HG03354 (cell line): ENCODE measurements around the gene ZNF808.
"Not testable (repeated sequence)": the region's sequence is repeated elsewhere in the genome, so short reads cannot be mapped to it uniquely, and the experiment has no call there.

Experiments
- ATAC-seq: cut with Tn5 transposase; IDR thresholded peaks from one replicate; pipeline ENCODE4 v1.9.1; 2021; ENCODE audit warnings: mild to moderate bottlenecking; ENCODE audit not compliant: unreplicated experiment, poor library complexity, severe bottlenecking

Gene ZNF808

GRCh38 chr19:52585604-52586003 lies 58.1 kb downstream of the ZNF808 start:
- ATAC-seq: no peak

DNA sequence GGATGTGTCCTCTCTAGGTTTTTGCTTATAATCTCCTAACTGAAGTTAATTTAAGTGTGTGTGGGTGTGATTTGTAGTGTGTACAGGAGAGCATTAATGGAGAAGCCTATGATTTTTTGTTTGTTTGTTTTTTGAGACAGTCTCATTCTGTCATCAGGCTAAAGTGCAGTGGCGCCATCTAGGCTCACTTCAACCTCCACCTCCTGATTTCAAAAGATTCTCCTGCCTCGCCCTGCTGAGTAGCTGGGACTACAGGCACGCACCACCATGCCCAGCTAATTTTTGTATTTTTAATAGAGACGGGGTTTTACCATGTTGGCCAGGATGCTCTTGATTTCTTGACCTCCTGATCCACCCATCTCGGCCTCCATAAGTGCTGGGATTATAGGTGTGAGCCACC lies 63.3 kb downstream of the ZNF808 start:
- no peak for ATAC-seq

GRCh38 chr19:52592301-52592700 lies 64.8 kb downstream of the ZNF808 start:
- ATAC-seq: no peak

- ATAC-seq: not testable (repeated sequence)
These were observed 66.0 kb downstream of the ZNF808 start for GRCh38 chr19:52593441-52593840.

GRCh38 chr19:52599241-52599640 lies 71.8 kb downstream of the ZNF808 start:
- ATAC-seq: no peak

DNA sequence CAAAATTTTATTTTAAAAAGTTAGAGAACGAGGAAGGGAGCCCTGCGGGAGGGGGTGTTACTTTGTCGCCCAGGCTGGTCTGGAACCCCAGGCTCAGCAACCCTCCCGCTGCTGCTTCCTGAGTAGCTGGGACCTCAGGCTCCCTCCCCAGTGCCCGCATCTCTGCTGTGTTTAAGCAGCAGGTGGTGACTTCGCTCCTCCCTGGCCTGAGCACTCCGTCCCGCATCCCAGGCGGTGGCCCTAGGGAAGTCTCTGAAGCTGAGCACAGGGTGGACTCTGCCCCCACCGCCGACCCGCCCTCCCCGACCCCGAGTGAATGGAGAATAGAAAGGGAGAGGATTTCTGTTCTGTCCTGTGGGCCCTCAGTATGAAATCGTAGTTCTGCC lies 73.2 kb downstream of the ZNF808 start:
- ATAC-seq: peak; percentile 27

GRCh38 chr19:52601025-52601973 lies 73.8 kb downstream of the ZNF808 start:
- ATAC-seq: peak; percentile 94

- ATAC-seq: not testable (repeated sequence)
These were observed 74.5 kb downstream of the ZNF808 start for GRCh38 chr19:52601974-52602366.

DNA sequence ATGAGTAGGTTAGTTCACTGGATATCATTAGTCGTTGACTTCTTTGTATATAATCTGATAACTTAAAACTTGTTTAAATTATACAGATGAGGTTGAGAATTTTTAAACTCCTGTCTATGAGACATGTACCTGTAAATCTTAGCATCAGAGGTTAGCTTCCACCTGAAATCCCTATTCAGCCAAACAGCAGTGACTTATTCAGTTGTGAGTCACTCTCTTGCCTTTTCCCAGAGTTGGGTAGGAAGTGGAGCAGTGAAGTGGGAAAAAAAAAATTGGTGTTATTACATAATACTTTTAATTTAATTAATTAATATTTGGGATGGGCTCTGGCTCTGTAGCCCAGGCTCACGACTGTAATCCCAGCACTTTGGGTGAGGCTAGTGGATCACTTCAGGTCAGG lies 75.5 kb downstream of the ZNF808 start:
- no peak for ATAC-seq

DNA sequence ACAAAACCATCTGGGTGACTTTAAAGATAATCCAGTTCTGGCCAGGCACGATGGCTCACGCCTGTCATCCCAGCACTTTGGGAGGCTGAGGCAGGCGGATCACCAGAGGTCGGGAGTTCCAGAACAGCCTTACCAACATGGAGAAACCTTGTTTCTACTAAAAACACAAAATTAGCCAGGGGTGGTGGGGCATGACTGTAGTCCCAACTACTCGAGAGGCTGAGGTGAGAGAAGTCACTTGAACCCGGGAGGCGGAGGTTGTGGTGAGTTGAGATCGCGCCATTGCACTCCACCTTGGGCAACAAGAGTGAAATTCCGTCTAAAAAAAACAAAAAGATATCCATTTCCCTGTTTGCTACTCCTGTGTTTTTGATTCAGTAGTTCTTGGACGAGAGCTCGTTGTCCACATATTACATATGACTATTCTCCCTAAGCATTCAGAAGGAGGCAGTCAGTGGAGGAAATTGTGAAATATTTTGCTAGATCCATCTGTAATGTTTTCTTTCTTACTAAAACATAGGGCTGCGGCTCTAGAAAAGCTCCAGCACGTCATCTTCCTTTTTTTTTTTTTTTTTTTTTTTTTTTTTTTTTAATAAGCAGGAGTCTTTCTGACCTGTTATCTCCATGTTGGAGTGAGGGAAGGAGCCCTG lies 76.2 kb downstream of the ZNF808 start:
- ATAC-seq: no peak
